ENCODE measurements around the gene ZSWIM3. TPM values are rescaled to one million over a fixed set of nuclear protein-coding genes. Genes with fewer than 3 reads are reported as not detected.

ZSWIM3 gene
- total and polyA plus RNA-seq, 9 donors, result 1.8 to 7.5 (median 4.7) TPM

DNA sequence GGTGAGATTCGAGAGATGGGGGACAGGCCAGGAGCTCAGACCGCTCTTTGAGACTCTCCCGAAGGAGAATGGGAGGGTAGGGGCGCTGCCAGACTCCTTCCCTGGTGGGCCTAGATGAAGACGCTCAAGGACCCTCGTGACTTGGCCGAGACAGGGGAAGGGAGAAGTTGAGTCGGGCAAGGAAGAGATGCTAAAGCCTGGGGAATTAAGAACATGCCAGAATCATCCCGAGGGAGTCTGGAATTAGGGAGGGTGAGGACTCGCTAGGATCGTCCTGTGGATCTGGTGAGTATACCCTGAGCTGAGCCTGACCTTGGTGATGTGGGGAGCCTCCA lies 44.4 kb upstream of the ZSWIM3 start:
- peaks cover 4% of the 10 kb centered on the region for H3K4me1 ChIP-seq (ENCODE audit: insufficient read depth)
- no peak for TF ChIP-seq EP300 (IDR thresholded peaks at IDR 0.05)
- TF ChIP-seq, protein P1, sequence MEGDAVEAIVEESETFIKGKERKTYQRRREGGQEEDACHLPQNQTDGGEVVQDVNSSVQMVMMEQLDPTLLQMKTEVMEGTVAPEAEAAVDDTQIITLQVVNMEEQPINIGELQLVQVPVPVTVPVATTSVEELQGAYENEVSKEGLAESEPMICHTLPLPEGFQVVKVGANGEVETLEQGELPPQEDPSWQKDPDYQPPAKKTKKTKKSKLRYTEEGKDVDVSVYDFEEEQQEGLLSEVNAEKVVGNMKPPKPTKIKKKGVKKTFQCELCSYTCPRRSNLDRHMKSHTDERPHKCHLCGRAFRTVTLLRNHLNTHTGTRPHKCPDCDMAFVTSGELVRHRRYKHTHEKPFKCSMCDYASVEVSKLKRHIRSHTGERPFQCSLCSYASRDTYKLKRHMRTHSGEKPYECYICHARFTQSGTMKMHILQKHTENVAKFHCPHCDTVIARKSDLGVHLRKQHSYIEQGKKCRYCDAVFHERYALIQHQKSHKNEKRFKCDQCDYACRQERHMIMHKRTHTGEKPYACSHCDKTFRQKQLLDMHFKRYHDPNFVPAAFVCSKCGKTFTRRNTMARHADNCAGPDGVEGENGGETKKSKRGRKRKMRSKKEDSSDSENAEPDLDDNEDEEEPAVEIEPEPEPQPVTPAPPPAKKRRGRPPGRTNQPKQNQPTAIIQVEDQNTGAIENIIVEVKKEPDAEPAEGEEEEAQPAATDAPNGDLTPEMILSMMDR (IDR thresholded peaks at IDR 0.05), result no peak
- no peak for TF ChIP-seq POLR2A (IDR thresholded peaks at IDR 0.05)
- H3K27ac ChIP-seq, result no peak overlapping the region
- 3 to 5% (median 3%) methylated on average over 11 of the region's 11 CpGs for WGBS, 3 donors
- intact Hi-C loops (cut with DNase I), result no loop called here
- no peaks in the 10 kb centered on the region for H3K27me3 ChIP-seq
- H3K4me3 ChIP-seq, result peak overlapping the region; percentile 47
- no peaks in the 10 kb centered on the region for H3K36me3 ChIP-seq
- H3K9me3 ChIP-seq, result no peaks in the 10 kb centered on the region
- DNase-seq, result no peak

DNA sequence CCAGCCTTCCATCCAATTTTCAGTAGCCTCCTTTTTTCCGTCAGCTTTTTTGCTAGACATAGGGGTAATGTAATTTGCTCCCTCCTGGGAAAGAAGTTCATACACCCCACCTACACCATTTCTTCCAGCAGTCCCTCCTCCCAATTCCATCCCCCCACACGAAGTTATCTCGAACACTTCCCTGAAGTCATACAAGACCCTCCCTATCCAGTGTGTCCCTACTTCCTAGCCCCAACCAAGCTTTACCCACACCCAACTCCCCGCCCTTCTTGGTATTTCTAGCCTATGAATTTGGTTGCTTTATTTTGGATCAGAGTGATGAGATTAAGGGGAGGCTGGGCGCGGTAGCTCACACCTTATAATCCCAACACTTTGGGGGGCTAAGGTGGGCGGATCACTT lies 43.9 kb upstream of the ZSWIM3 start:
- 53 to 57% (median 54%) methylated on average over 7 of the region's 7 CpGs for WGBS, 3 donors
- TF ChIP-seq, protein P1 (IDR thresholded peaks at IDR 0.05), result no peak
- no peak for TF ChIP-seq POLR2A (IDR thresholded peaks at IDR 0.05)
- no peak for TF ChIP-seq EP300 (IDR thresholded peaks at IDR 0.05)
- Histone ChIP-seq H3K9me3 (no peaks in the 10 kb centered on the region), H3K27ac (no peak overlapping the region), H3K27me3 (no peaks in the 10 kb centered on the region), H3K4me1 (ENCODE audit: insufficient read depth) (peaks cover 5% of the 10 kb centered on the region), H3K4me3 (no peak overlapping the region), H3K36me3 (no peaks in the 10 kb centered on the region)
- DNase-seq, result peak in 1 of 5 donors; percentile 2
- intact Hi-C loops (cut with DNase I), result no loop called here

DNA sequence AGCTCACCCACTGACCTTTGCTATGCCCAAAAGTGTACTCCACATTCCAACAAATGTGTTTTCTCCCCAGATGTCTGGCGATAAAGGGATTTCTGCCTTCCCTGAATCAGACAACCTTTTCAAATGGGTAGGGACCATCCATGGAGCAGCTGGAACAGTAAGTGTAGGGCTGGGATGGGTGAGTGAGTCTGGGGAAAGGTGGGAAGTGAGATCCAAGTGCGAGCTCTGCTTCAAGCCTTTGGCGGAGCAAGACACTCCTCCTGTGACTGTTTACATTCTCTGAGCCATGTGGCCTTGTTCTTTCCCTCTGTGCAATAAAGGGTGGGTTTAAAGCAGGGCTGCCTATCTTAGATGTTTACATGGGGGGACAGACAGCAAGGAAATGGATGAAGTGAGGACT lies 43.1 kb upstream of the ZSWIM3 start:
- H3K36me3 ChIP-seq, result no peaks in the 10 kb centered on the region
- H3K4me1 ChIP-seq (ENCODE audit: insufficient read depth), result peaks cover 5% of the 10 kb centered on the region
- no peaks in the 10 kb centered on the region for H3K9me3 ChIP-seq
- H3K27ac ChIP-seq, result no peak overlapping the region
- TF ChIP-seq, protein P1 (IDR thresholded peaks at IDR 0.05), result no peak
- no peak for TF ChIP-seq EP300 (IDR thresholded peaks at IDR 0.05)
- TF ChIP-seq POLR2A (IDR thresholded peaks at IDR 0.05), result no peak
- 57 to 65% (median 58%) methylated on average over 3 of the region's 3 CpGs for WGBS, 3 donors
- no peaks in the 10 kb centered on the region for H3K27me3 ChIP-seq
- no peak overlapping the region for H3K4me3 ChIP-seq
- no peak for DNase-seq
- intact Hi-C loops (cut with DNase I), result no loop called here

DNA sequence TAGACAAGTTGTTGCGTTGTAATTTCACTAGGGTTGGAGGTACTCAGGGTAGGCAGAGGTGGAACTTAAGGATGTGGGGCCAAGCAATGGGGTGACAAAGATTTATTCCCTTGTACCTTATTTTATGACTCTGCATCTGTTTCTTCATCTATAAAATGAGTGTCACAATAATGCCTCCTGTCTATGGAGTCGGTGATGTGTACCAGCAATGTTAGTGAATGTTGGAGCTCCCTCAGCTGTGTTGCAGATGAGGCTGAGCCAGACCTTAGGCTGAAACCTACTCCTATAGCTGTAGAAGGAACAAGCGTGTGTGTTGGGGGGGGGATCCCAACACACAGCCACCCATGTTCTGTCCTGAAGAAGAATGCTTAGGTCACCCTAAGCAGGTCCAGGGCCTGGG lies 40.5 kb upstream of the ZSWIM3 start:
- H3K4me3 ChIP-seq, result no peak overlapping the region
- no peak overlapping the region for H3K27ac ChIP-seq
- H3K36me3 ChIP-seq, result no peaks in the 10 kb centered on the region
- TF ChIP-seq POLR2A (IDR thresholded peaks at IDR 0.05) (no peak), EP300 (IDR thresholded peaks at IDR 0.05) (no peak)
- TF ChIP-seq, protein P1 (IDR thresholded peaks at IDR 0.05), result no peak
- WGBS, 3 donors, result 85 to 89% (median 89%) methylated on average over 3 of the region's 3 CpGs
- no peaks in the 10 kb centered on the region for H3K27me3 ChIP-seq
- no peak for DNase-seq
- intact Hi-C loops (cut with DNase I), result no loop called here
- no peaks in the 10 kb centered on the region for H3K9me3 ChIP-seq
- H3K4me1 ChIP-seq (ENCODE audit: insufficient read depth), result peaks cover 5% of the 10 kb centered on the region
